ENCODE results near the gene LY6G6F.

Gene LY6G6F

GRCh38 chr6:31677955-31678354 lies 28.7 kb upstream of the LY6G6F start:
- DNase-seq: no peak

GRCh38 chr6:31680226-31681134 lies 26.2 kb upstream of the LY6G6F start, which contains the start of gene LY6G5C:
Gene LY6G5C, minus strand, starts transcription at chr6:31681067. Its CDS starts 694 bp downstream, at chr6:31680373.
- peak; percentile 68 for DNase-seq

- peak; percentile 61 for DNase-seq
These were observed 25.5 kb upstream of the LY6G6F start for GRCh38 chr6:31681135-31681671.

GRCh38 chr6:31683591-31683990 lies 23.1 kb upstream of the LY6G6F start:
- DNase-seq: no peak

GRCh38 chr6:31686483-31686882 lies 20.2 kb upstream of the LY6G6F start:
- DNase-seq: no peak

- DNase-seq: no peak
These were observed 19.3 kb upstream of the LY6G6F start for GRCh38 chr6:31687321-31687720.

GRCh38 chr6:31687860-31688693 lies 18.6 kb upstream of the LY6G6F start:
- no peak for DNase-seq

GRCh38 chr6:31689249-31690110 lies 17.2 kb upstream of the LY6G6F start:
- no peak for DNase-seq

- no peak for DNase-seq
These were observed 16.2 kb upstream of the LY6G6F start for GRCh38 chr6:31690231-31691077.

- no peak for DNase-seq
These were observed 15.6 kb upstream of the LY6G6F start for GRCh38 chr6:31691078-31691463.

GRCh38 chr6:31691564-31692108 lies 15.0 kb upstream of the LY6G6F start:
- no peak for DNase-seq

- no peak for DNase-seq
These were observed 14.3 kb upstream of the LY6G6F start for GRCh38 chr6:31692353-31692752.

GRCh38 chr6:31692886-31693285 lies 13.8 kb upstream of the LY6G6F start:
- no peak for DNase-seq

- DNase-seq: no peak
These were observed 13.1 kb upstream of the LY6G6F start for GRCh38 chr6:31693535-31693934.

- no peak for DNase-seq
These were observed 9.1 kb upstream of the LY6G6F start for GRCh38 chr6:31697555-31697954.

- DNase-seq: no peak
These were observed 5.8 kb upstream of the LY6G6F start for GRCh38 chr6:31700740-31701401.

- no peak for DNase-seq
These were observed 4.8 kb upstream of the LY6G6F start for GRCh38 chr6:31701666-31702404.

GRCh38 chr6:31702405-31702818 lies 4.3 kb upstream of the LY6G6F start:
- DNase-seq: peak; percentile 33

GRCh38 chr6:31702819-31703716 lies 3.6 kb upstream of the LY6G6F start, which contains the start of gene ABHD16A:
Gene ABHD16A, minus strand, starts transcription at chr6:31703324. Its CDS starts 43 bp downstream, at chr6:31703281.
- peak; percentile 98 for DNase-seq
